NOMO-1 (cell line): Measurements from ENCODE around the gene TAP2.
"Not testable (repeated sequence)": the region's sequence is repeated elsewhere in the genome, so short reads cannot be mapped to it uniquely, and the experiment has no call there.

Source experiments
- DNase-seq, 2 experiments: peaks; one replicate each; lab custom pipeline; 2025; ENCODE audit not compliant: unreplicated experiment in 2 of 2; lab: John Stamatoyannopoulos, UW

The TAP2 gene

DNA sequence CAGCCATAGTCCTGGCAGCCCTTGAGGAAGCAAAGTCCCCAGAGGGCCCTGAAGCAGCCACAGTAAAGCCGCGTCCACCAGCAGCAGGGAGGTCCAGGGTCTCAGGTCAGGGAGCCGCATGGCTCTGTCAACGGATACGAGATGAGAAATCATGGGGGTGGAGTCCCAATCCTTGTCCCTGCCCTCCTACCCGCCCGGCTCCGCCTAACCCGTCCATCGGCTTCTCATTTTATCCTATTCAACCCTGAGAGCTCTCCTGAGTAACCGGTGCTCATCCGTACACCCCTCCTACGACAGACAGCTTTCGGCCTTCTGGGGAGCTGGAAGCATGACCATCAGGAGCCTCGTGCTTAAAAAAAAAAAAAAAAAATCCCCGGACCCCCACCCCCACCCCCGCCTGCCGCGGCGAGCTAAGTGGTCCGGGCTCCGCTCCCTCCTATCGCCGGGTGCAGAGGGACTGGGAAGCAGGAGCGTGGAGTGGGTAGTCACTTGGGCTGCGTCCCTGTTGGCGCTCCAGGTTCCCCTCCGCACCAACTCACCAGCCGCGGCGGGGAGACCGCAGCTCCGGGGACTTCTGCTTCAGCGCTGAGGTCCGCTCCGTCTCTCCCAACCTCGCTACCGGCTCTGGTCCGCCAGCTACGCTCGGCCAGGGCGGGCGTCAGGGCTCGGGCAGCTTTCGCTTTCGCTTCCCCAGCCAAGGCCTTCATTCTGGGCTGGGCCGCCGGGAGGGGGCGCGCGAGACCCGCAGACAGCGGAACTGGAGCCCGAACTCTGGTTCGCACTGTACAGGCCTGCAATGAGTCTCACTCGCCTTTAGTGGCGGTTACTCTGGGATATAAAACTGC is at the start of gene TAP2:
TAP2 (minus strand) TSS at position 626 of the 845 bp plus-strand sequence; CDS start at position 120, 506 bp downstream.
- DNase-seq: peak; percentile 91 to 95

DNA sequence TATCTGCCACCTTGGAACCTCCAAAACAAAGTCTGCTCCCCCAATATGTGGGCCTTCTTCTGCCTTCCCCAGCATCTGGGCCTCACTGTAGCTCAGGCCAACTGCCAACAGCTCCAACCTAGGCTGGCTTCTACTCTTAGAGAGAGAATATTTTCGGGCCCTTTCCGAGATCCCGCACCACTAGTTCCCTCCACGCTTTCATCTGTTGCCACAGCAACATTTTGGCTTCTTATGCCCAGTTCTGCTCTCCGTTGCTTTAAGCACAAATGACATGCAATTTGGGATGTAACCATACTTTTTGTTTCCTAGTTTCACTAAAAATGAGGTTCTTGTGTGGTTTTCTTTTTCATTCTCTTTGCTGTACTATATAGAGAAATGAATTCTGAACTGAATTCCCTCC is 49.1 kb upstream of the TAP2 start:
- no peak for DNase-seq

DNA sequence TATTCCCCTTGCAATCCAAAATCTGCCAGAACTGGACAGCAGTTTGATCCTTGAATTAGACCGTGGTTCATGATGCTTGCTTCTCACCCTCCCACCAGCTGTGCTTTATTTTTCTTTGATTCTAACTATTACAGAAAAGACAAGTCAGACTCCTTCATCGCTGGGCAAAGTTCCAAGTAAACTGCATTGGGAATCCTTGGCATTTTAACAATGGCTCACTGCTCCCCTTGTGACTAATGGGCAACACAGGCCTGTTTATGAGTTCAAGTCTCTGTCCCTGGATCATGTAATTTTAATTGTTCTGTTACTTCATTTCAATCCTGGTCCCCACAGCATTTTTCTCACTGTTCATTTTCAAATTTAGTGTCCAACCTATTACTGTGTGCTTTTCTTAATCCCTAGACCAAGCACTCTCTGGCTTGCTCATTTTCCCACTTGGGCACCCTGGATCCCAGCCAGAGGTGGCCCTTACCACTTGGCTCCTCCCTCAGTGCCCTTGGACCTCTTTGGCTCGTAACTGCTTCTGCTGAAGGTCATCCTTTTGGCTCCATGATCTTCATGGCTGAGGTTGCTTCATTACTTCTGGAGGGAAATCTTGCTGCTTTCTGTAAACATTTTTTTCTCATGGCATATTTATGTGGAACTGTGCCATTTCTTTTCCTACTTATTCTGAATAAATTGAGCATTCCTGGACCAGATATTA is 48.3 kb upstream of the TAP2 start:
- DNase-seq: no peak

DNA sequence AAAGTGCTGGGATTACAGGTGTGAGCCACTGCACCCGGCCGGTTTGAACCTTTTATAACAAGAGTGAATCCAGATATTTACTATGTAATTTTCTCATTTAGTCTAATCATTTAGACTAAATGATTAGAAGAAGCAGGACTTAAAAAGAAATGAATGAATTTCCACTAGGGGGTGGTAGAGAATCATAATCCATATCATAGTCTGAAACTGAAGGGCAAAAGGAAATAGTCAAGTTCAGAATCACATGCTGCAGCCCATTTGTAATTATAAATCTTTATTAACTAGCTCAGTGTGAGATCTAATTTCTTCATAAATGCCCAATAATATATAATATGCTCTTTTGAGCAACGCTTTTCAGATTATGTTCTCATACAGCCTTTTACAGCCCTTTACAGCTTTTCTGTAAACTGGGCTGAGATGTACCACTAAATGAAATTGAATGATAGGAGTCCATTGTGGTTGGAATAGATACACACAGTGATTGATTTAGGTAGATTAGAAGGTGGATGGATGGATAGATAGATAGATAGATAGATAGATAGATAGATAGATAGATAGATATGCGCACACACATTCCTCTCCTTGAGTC is 47.3 kb upstream of the TAP2 start:
- DNase-seq: peak; percentile 7 to 83

DNA sequence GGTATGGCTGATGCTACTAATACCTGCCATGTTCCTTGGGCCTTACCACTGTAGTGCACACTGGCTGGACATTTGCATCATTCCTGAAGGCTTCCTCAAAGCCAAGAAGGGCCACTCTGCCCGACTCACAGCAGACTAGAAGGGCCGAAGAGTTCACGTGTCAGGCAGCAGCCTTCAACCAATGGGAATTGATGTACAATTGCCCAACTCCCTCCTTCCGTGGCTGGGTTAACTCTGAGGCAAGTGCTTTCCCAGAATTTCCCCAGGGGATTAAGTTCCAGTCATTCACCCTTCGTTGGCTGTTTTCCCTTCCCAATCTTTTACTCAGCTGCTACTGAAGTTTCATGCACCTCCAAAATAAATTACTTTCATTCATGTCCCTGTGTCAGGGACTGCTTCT is 45.2 kb upstream of the TAP2 start:
- DNase-seq: no peak

DNA sequence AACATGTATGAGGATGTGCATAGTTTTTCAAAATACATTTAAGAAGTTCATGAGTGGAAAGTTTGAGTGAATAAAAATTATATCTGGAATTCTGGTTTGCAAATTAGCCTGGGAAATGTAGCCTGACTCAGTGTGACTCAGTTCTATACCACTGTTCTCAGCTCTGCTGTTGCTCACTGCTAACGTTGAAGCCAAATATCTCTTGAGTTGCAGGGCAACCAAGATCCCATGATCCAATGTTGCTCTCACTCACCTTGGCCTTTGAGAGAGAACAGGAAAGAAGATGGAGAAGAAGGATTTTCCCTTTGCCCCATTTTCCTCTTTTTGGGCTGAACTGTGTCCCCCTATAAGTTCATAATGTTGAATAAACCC is 44.3 kb upstream of the TAP2 start:
- no peak for DNase-seq

DNA sequence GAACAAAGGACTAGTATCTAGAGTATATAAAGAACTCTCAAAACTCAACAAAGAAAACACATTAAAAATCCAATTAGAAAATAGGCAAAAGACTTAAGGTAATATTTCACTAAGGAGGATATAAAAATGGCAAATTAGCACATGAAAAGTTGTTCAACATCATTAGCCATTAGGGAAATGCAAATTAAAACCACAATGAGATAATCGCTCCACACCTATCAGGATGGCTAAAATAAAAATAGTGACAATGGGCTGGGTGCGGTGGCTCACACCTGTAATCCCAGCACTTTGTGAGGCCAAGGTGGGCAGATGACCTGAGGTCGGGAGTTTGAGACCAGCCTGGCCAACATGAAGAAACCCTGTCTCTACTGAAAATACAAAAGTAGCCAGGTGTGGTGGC is 42.4 kb upstream of the TAP2 start:
- DNase-seq: not testable (repeated sequence)

DNA sequence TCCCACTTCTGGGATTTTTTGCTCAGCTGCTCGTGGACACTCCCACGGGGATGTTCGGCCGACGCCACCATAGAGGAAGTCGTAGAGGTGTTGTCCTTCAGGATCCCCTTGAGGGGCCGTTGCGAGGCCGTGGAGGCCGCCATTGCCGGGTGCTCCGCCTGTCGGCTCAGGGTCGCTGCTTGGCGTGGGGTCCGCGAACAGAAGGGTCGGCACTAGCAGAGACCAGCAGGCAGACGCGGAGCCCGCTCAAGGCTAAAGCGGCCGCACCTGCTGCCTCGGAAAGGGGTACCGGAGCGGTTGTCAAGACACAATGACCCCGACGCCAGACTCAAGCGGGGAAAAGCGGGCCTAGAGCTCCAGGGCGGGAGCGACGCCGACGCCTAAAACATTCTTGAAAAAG is 41.2 kb upstream of the TAP2 start:
- DNase-seq: no peak

DNA sequence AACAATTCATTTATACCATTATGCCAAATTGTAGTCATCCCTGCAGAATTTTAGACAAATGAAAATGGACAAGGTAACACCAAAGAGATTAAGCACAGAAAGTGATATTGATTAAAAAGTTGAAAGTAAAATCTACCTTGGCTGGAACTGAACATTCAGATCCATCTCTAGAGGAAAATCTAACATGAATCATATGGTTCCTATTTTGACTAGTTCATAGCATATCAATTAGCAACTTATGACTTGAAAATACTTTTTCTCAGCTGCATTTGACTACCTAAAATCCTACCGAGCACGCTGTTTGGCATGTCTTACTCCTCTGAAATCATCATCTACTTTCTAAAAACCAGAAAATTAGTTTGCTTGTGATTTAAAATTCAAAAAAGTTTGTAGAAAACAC is 38.1 kb upstream of the TAP2 start:
- DNase-seq: no peak

DNA sequence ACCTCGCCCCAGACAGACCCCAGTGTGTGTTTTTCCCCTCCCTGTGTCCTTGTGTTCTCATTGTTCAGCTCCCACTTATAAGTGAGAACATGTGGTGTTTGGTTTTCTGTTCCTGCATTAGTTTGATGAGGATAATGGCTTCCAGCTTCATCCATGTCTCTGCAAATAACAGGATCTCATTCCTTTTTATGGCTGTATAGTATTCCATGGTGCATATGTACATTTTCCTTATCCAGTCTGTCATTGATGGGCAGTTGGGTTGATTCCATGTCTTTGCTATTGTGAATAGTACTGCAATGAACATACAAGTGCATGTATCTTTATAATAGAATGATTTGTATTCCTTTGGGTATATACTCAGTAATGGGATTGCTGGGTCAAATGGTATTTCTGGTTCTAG is 35.4 kb upstream of the TAP2 start:
- DNase-seq: not testable (repeated sequence)

DNA sequence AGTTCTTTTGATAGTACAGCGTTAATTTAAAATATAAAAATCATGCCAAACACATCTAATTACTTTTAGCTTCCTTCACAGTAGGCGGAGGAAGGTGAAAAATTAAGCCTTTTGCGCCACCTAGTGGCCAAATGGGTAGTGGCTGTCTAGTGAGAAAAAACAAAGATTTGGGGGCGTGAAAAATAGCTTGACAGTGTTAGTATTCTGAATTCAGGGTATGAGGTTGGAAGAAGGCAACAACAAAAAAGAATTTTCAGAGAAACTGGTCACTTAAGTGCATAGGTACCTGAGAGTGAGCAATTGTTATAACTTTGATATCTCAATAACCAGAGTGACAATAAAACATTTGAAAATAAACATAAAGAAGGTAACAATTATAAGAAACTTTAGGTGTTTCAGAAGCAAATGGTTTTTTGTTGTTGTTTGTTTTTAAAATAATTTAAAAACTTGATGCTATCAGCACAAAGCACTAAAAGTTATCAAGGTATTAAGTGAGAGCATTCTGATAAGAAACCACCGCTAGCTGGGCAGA is 29.8 kb upstream of the TAP2 start:
- peak; percentile 53 to 72 for DNase-seq

DNA sequence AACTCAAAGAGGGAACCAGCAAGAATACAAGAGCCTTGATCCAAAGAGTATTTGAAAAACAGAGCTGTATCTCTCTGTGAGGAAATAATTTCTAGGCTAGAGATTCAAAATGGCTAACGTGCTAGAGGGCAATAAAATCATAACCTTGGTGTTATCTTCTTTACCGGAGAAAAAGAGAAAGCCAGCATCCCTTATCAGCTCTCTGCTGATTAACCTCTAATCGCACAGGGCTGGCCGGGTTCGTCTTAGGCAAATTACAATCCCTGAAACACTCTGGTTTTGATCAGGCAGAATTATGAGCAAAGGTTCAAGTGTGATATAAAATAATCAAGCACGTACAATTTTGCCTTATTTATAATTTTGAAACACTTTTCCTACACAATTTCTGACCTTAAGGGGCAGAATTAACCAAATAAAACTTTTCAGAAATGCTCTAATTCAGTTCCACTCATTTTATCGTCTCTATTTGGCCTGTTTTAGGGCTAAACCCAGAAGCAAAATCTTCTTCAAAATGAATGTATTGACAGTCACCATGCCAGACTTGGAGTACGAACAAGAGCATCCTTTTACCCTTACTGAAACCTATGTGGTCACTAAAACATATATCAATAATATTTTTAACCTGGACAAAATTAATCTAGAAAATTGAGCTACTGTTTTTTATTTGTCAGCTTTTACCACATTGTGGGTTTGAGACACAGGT is 29.2 kb upstream of the TAP2 start:
- DNase-seq: no peak

DNA sequence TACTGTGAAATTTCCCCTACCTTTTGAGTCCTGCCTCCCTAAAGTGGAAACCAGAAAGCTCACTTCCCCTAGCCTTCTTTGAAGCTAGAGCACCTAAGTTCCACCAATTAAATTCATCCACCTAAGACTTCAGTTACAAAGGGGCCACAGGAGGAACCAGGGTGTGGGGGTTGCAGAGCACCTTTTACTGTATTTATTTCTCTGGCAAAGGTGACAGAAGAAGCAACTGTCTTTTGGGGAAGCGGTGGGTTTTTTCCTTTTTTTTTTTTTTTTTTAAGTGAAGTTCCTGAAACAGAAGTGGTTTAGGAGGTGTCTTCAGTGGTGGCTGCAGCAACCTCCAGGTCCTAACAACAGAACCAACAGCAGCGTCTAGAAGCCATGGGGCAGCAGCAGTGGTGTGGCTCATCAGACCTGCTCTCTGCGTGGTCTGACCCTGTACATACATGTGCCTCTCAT is 28.5 kb upstream of the TAP2 start:
- peak; percentile 23 to 51 for DNase-seq

DNA sequence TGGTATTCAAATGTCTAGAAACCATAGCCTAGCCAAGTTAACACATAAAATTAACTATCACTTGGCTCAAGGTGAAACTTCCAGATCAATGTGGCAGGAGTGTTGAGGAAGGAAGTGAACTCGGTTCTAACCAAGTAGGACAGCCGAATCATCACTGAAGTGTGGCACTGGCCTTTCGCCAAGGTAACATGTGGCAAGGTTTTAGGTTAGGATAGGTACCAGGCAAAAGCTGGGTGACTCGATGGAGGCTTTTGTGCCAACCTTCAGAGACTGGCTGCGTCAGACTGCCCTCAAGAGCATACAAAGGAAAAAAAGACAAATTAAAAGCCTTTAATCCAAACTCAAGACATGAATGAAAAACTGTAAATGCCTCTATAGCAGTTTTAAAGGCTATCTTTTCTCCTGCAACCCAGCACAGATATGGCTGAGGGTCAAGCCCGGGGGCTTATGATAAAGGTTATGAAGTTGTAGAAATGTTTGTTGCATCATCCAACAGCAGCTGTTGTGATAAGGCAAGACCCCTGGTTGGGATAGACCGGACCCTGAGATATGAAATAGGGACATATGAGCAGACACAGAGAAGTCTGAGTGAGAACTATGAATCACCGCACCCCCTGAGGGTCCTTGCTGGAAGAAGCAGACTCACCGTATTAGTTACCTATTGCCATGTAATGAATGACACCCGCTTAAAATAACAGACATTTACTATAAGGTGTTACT is 27.3 kb upstream of the TAP2 start:
- no peak for DNase-seq

DNA sequence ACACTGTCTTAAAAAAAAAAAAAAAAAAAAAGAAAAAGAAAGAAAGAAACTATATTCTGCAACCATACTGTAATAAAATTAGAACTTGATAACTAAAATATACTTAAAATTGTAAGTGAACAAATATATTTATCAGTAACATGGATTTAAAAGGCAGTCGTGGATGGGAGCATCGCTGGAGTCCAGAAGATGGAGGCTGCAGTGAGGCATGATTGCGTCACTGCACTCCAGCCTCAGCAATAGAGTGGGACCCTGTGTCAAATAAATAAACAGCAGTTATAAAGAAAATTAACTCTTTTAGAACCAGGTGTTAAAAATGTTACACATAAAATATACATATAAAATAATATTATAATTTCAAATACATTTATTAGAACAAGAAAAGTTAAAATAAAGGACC is 24.2 kb upstream of the TAP2 start:
- DNase-seq: peak in 1 of 2 experiments; percentile 29

DNA sequence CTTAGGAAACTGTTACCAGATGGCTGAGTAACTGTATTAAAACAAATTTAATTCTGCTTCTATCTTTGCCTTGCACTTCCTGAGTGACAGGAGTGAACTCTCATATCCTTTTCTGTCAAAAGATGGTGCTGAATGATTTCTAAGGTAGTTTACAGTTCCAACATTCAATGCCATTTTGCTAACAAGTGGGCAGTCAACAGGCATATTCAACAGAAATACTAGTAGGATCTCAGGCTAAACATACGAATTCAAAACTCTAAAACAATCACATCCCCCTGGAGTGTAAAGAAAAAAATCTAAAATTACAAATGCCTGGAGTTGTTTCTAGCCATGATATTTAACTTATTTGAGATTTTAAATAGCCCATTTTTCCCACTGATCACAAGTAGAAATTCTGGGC is 22.1 kb upstream of the TAP2 start:
- no peak for DNase-seq

DNA sequence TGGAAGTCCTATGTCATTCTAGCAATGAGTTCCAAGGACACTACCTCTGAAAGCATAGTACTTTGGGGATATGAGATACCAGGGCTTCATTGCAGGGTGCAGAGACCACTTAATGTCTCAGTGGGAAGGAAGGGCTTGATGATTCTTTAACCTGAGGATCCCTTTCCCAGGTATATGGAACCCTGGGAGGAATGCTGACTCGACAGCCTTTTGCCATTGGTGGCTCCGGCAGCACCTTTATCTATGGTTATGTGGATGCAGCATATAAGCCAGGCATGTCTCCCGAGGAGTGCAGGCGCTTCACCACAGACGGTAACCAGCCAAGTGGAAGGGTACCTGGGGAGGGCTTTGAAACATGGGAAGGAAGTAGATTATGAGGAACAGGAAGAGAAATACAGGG is 19.7 kb upstream of the TAP2 start:
- no peak for DNase-seq

DNA sequence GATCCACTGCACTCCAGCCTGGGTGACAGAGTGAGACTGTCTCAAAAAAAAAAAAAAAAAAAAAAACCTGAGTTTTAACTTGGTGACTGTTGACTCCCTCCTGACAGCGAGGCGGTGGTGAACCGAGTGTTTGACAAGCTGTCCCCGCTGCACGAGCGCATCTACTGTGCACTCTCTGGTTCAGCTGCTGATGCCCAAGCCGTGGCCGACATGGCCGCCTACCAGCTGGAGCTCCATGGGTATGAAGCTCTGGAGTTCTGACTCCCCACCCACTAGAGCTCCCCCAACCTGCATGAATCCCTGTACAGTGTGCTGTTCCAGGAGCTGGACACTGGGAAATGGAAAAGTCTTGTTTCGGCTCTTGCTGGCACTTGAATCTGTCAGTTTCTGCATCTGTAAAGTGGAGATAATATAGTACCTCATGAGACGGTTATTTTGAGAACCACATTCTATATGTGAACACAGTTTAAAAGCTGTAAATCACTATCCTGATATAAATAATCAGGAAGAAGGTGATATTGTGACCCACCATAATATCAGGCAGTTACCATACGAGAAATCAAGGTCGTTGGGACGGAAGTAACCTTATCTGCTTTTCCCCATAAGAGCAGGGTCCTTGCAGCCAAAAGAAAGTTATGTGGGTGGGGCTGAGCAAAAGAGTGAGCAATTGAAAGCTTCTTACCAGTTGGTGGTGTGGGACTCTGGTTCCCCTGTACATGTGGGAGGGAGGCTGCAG is 18.8 kb upstream of the TAP2 start:
- DNase-seq: no peak

DNA sequence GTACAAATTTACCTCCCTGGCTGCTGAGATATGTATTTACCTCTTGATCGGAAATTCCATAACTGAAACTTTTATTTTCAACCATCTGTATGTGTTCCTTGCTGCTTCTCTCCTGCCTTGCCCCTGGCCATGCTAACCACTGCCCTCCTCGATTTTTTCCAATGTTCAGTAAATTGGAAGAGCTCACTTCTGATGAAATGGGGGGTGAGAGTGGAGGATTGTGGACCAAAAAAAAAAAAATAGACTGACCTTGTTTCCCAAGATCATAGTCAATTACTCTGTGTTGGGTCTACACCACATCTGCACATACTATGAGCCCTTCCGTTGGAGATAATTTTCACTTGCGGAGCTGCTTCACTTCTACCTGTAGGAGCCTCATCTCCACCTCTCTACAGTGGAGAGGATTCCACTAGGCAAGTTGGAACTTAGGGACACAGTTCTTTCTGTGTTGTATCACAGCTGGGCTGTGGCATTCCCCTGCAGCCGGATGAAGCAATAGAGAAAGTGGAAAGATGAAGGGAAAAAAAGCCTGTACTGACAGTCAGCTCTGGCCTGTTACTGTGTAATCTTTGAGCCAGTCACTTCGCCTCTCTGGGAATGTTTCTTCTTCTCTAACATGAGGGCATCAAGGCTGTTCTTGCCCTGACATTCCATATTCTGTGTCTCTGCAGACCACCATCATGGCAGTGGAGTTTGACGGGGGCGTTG is 17.1 kb upstream of the TAP2 start:
- DNase-seq: no peak
